Panc1 (cell line): ENCODE results near the gene DIS3L2. TPM values are rescaled to one million over a fixed set of nuclear protein-coding genes. Genes with fewer than 3 reads are reported as not detected.

Experiments used
- ATAC-seq: fragments of 200-7000 bp; cut with Tn5 transposase; 2 replicates; pipeline ENCODE4 v1.9.1; 2020; ENCODE audit warnings: mild to moderate bottlenecking, moderate library complexity
- BruUV-seq: library from RNA; stranded (reverse); fragments of 400-500 nt; replicated peaks from 2 replicates; lab custom pipeline; 2021; lab: Mats Ljungman, UMichigan
- CTCF ChIA-PET: fragments of 300-600 bp; sonication (Branson Sonifier 250); formaldehyde crosslinking; loops from one replicate; lab custom pipeline; 2022; ENCODE audit warnings: antibody characterized with exemption; lab: Charles Lee
- POLR2A ChIA-PET: fragments of 300-600 bp; sonication (Branson Sonifier 250); formaldehyde crosslinking; loops from one replicate; lab custom pipeline; 2022; ENCODE audit warnings: antibody characterized with exemption; lab: Charles Lee
- DNase-seq: peaks from one replicate; pipeline ENCODE4 v3.0.0-alpha.2; 2010; ENCODE audit warnings: low read depth, low spot score
- H3K27ac ChIP-seq: 2 replicates; pipeline ENCODE4 v1.5.1; 2011; ENCODE audit warnings: mild to moderate bottlenecking, low read length, inconsistent platforms
- H3K27me3 ChIP-seq: fragments of 200-500 bp; sonication (Bioruptor generic); 2 replicates; pipeline ENCODE4 v1.6.0; 2014; ENCODE audit warnings: low read length, inconsistent platforms; ENCODE audit not compliant: control insufficient read depth, insufficient read depth
- H3K36me3 ChIP-seq: fragments of 200-500 bp; sonication (Bioruptor generic); 2 replicates; pipeline ENCODE4 v1.5.1; 2014; ENCODE audit warnings: inconsistent platforms, mild to moderate bottlenecking, low read length, moderate library complexity; ENCODE audit not compliant: control insufficient read depth, insufficient read depth
- H3K4me1 ChIP-seq: 2 replicates; pipeline ENCODE4 v1.5.1; 2011; ENCODE audit warnings: inconsistent platforms, mild to moderate bottlenecking, low read length, moderate library complexity; ENCODE audit not compliant: control insufficient read depth, insufficient read depth
- H3K4me3 ChIP-seq, 2 experiments: 2 replicates each; pipeline ENCODE4 v1.5.1; 2011 to 2012; ENCODE audit warnings: low read depth in 2 of 2, low read length in 2 of 2, mild to moderate bottlenecking in 2 of 2, inconsistent platforms in 1 of 2, moderate library complexity in 1 of 2
- H3K9me3 ChIP-seq: fragments of 200-500 bp; sonication (Bioruptor generic); 2 replicates; pipeline ENCODE4 v1.5.1; 2014; ENCODE audit warnings: low read depth, mild to moderate bottlenecking, inconsistent platforms, low read length, moderate library complexity; ENCODE audit not compliant: control insufficient read depth, insufficient read depth
- POLR2AphosphoS5 ChIP-seq: IDR thresholded peaks from 2 replicates; pipeline ENCODE4 v1.6.1; 2012; ENCODE audit warnings: mild to moderate bottlenecking, low read depth, low read length, moderate library complexity
- SIN3A ChIP-seq: IDR thresholded peaks from 2 replicates; pipeline ENCODE4 v1.6.1; 2012; ENCODE audit warnings: low read depth, mild to moderate bottlenecking, low read length, moderate library complexity, borderline replicate concordance; ENCODE audit not compliant: insufficient read depth
- TCF7L2 ChIP-seq: IDR thresholded peaks from 2 replicates; pipeline ENCODE4 v1.6.1; 2011; ENCODE audit warnings: mild to moderate bottlenecking, low read depth, low read length, inconsistent platforms
- in situ Hi-C: cut with HindIII; loops from 2 replicates; pipeline ENCODE4 v1.10.0; 2016; ENCODE audit warnings: low sequenced_read_pairs, low pct_unique_long_range_greater_than_20kb
- intact Hi-C: fragments of 100-400 bp; cut with micrococcal nuclease; formaldehyde crosslinking; loops from one replicate; pipeline ENCODE4 v1.10.0; 2022; ENCODE audit not compliant: unreplicated experiment
- total RNA-seq: library from RNA; stranded (reverse); gene quantifications from one replicate; pipeline ENCODE4 v1.2.1, GENCODE V29; 2021; ENCODE audit not compliant: unreplicated experiment
- TF ChIP-seq, protein P1 (sequence below): fragments of 450-650 bp; IDR thresholded peaks from 2 replicates; pipeline ENCODE4 v1.5.1; 2017; ENCODE audit warnings: mild to moderate bottlenecking
- TF ChIP-seq, protein P2 (sequence below), 2 experiments: IDR thresholded peaks; 2 replicates each; pipeline ENCODE4 v1.6.1; 2011 to 2012; ENCODE audit warnings: low read depth in 2 of 2, control low read depth in 1 of 2, low read length in 1 of 2, mild to moderate bottlenecking in 1 of 2, moderate library complexity in 1 of 2; ENCODE audit not compliant: insufficient read depth in 1 of 2

Gene DIS3L2
- total RNA-seq, 1 experiment from 2014 or later: 28.1 TPM

DNA sequence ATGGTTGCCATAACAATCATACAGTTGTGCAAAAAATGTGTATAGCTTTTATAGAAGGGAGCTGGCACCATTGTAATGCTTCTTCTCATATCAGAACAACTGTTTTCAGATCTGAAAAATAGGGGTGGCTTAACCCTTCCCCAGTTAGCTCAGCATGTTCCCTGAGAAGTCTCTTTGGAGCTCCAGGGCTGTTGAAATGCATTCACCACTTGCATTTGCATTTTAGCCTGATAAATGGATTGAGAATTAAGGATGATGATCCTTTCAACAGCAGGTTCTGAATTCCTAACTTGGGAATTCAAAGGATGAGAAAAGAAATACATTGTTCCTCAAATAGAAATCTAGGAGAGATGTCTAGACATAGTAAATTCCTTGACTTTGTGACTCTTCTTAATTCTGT lies 235.3 kb downstream of the DIS3L2 start:
- POLR2A ChIA-PET: no interaction called here
- CTCF ChIA-PET: no interaction called here
- H3K4me1 ChIP-seq: no peaks in the 10 kb centered on the region
- ATAC-seq (no peak), DNase-seq (no peak)
- intact Hi-C loops (no loop called here), in situ Hi-C loops (no loop called here)
- no peaks in the 10 kb centered on the region for H3K27me3 ChIP-seq
- no peaks in the 10 kb centered on the region for H3K9me3 ChIP-seq
- no TSS peak for BruUV-seq
- H3K36me3 ChIP-seq: no peaks in the 10 kb centered on the region; the same call in 1 of the 2 replicates
- no peak overlapping the region for H3K4me3 ChIP-seq
- TF ChIP-seq POLR2AphosphoS5: no peak
- TF ChIP-seq, protein P1, sequence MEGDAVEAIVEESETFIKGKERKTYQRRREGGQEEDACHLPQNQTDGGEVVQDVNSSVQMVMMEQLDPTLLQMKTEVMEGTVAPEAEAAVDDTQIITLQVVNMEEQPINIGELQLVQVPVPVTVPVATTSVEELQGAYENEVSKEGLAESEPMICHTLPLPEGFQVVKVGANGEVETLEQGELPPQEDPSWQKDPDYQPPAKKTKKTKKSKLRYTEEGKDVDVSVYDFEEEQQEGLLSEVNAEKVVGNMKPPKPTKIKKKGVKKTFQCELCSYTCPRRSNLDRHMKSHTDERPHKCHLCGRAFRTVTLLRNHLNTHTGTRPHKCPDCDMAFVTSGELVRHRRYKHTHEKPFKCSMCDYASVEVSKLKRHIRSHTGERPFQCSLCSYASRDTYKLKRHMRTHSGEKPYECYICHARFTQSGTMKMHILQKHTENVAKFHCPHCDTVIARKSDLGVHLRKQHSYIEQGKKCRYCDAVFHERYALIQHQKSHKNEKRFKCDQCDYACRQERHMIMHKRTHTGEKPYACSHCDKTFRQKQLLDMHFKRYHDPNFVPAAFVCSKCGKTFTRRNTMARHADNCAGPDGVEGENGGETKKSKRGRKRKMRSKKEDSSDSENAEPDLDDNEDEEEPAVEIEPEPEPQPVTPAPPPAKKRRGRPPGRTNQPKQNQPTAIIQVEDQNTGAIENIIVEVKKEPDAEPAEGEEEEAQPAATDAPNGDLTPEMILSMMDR: no peak
- TF ChIP-seq, protein P2, sequence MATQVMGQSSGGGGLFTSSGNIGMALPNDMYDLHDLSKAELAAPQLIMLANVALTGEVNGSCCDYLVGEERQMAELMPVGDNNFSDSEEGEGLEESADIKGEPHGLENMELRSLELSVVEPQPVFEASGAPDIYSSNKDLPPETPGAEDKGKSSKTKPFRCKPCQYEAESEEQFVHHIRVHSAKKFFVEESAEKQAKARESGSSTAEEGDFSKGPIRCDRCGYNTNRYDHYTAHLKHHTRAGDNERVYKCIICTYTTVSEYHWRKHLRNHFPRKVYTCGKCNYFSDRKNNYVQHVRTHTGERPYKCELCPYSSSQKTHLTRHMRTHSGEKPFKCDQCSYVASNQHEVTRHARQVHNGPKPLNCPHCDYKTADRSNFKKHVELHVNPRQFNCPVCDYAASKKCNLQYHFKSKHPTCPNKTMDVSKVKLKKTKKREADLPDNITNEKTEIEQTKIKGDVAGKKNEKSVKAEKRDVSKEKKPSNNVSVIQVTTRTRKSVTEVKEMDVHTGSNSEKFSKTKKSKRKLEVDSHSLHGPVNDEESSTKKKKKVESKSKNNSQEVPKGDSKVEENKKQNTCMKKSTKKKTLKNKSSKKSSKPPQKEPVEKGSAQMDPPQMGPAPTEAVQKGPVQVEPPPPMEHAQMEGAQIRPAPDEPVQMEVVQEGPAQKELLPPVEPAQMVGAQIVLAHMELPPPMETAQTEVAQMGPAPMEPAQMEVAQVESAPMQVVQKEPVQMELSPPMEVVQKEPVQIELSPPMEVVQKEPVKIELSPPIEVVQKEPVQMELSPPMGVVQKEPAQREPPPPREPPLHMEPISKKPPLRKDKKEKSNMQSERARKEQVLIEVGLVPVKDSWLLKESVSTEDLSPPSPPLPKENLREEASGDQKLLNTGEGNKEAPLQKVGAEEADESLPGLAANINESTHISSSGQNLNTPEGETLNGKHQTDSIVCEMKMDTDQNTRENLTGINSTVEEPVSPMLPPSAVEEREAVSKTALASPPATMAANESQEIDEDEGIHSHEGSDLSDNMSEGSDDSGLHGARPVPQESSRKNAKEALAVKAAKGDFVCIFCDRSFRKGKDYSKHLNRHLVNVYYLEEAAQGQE (IDR thresholded peaks at IDR 0.05; ENCODE audit: insufficient read depth in 1 of 2, low read depth in 2 of 2, low read length in 1 of 2): no peak
- TF ChIP-seq SIN3A: no peak
- TF ChIP-seq TCF7L2: no peak
- no peak overlapping the region for H3K27ac ChIP-seq

DNA sequence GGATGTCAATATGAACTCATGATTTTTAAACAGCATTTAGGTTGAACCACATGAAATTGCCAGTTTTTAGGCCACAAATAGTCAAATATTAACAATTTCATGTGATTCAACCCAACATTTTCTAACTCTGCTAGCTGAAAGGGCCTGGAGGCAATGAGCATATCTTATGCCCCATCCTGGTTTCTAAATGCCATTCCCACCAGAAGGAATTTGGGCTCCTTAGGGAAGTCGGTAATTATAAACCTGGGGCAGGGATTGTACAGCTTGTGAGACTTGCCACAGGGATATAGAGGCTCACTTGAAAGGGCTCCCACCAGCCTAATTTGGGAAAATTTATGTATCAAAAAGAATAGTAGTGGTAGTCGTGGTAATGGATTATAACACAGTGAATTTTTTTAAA lies 238.7 kb downstream of the DIS3L2 start:
- ATAC-seq (no peak), DNase-seq (no peak)
- intact Hi-C loops (no loop called here), in situ Hi-C loops (no loop called here)
- Histone ChIP-seq H3K4me3 (no peak overlapping the region), H3K4me1 (no peaks in the 10 kb centered on the region), H3K9me3 (no peaks in the 10 kb centered on the region), H3K27ac (no peak overlapping the region), H3K27me3 (no peaks in the 10 kb centered on the region), H3K36me3 (no peaks in the 10 kb centered on the region)
- TF ChIP-seq, protein P1: no peak
- TF ChIP-seq SIN3A: no peak
- BruUV-seq: no TSS peak
- ChIA-PET CTCF (no interaction called here), POLR2A (no interaction called here)
